Measurements from ENCODE around the gene BICD1.

BICD1 gene

GRCh38 chr12:32104572-32105355 is 1.9 kb upstream of the BICD1 start:
- DNase-seq = no peak

- DNase-seq = no peak
Observed at GRCh38 chr12:32105986-32106516, 596 bp upstream of the BICD1 start.

- no peak for DNase-seq
Observed at GRCh38 chr12:32107359-32108267, 966 bp downstream of the BICD1 start.

GRCh38 chr12:32108787-32109186 is 2.1 kb downstream of the BICD1 start:
- DNase-seq = no peak

- no peak for DNase-seq
Observed at GRCh38 chr12:32110417-32110816, 3.8 kb downstream of the BICD1 start.

GRCh38 chr12:32110942-32111341 is 4.3 kb downstream of the BICD1 start:
- DNase-seq = no peak

GRCh38 chr12:32115404-32116104 is 8.9 kb downstream of the BICD1 start:
- DNase-seq = peak; percentile 71

- DNase-seq = no peak
Observed at GRCh38 chr12:32116897-32117296, 10.2 kb downstream of the BICD1 start.

- no peak for DNase-seq
Observed at GRCh38 chr12:32117316-32117715, 10.7 kb downstream of the BICD1 start.

- DNase-seq = no peak
Observed at GRCh38 chr12:32118806-32119205, 12.2 kb downstream of the BICD1 start.

GRCh38 chr12:32120419-32120818 is 13.8 kb downstream of the BICD1 start:
- DNase-seq = no peak

GRCh38 chr12:32124637-32125036 is 18.0 kb downstream of the BICD1 start:
- DNase-seq = no peak

- no peak for DNase-seq
Observed at GRCh38 chr12:32125455-32126084, 18.9 kb downstream of the BICD1 start.

- DNase-seq = no peak
Observed at GRCh38 chr12:32126720-32127119, 20.1 kb downstream of the BICD1 start.

GRCh38 chr12:32131666-32132065 is 25.0 kb downstream of the BICD1 start:
- DNase-seq = no peak

GRCh38 chr12:32134101-32134888 is 27.6 kb downstream of the BICD1 start:
- no peak for DNase-seq

GRCh38 chr12:32135967-32136366 is 29.3 kb downstream of the BICD1 start:
- no peak for DNase-seq

GRCh38 chr12:32136404-32136803 is 29.8 kb downstream of the BICD1 start:
- no peak for DNase-seq

GRCh38 chr12:32139064-32139421 is 32.4 kb downstream of the BICD1 start:
- no peak for DNase-seq

- no peak for DNase-seq
Observed at GRCh38 chr12:32140877-32141276, 34.2 kb downstream of the BICD1 start.

- DNase-seq = no peak
Observed at GRCh38 chr12:32145096-32145495, 38.4 kb downstream of the BICD1 start.
